Spleen (tissue), 11 donors: ENCODE data around the gene BECN2. TPM values are rescaled to one million over a fixed set of nuclear protein-coding genes. Genes with fewer than 3 reads are reported as not detected.

Source experiments
- DNase-seq: peaks from one replicate; pipeline ENCODE4 v3.0.0-alpha.2; 2020
- H3K27ac ChIP-seq, 8 donors: fragments of 200-600 bp; sonication (generic) in 7 of 8; 1 replicate in 4 of 8; 2 replicates in 4 of 8; pipeline versions ENCODE4 v1.5.0 to v1.8.0; 2016 to 2021; ENCODE audit warnings: inconsistent platforms in 4 of 8, mild to moderate bottlenecking in 4 of 8, moderate library complexity in 1 of 8
- H3K27me3 ChIP-seq, 7 donors: fragments of 200-600 bp; sonication (generic) in 6 of 7; replicated peaks in 1 of 7; 1 replicate in 4 of 7; 2 replicates in 3 of 7; pipeline versions ENCODE4 v1.5.0 to v1.8.0; 2016 to 2021; ENCODE audit warnings: inconsistent platforms in 3 of 7, mild to moderate bottlenecking in 1 of 7
- H3K36me3 ChIP-seq, 6 donors: fragments of 200-600 bp; sonication (generic) in 5 of 6; 1 replicate in 4 of 6; 2 replicates in 2 of 6; pipeline versions ENCODE4 v1.5.0 to v1.8.0; 2016 to 2021; ENCODE audit warnings: inconsistent platforms in 2 of 6
- H3K4me1 ChIP-seq, 6 donors: fragments of 200-600 bp; sonication (generic) in 5 of 6; 1 replicate in 3 of 6; 2 replicates in 3 of 6; pipeline versions ENCODE4 v1.5.0 to v1.8.0; 2016 to 2021; ENCODE audit warnings: inconsistent platforms in 3 of 6
- H3K4me3 ChIP-seq, 8 donors: fragments of 200-600 bp; sonication (generic) in 7 of 8; 1 replicate in 4 of 8; 2 replicates in 4 of 8; pipeline versions ENCODE4 v1.5.0 to v1.8.0; 2016 to 2021; ENCODE audit warnings: inconsistent platforms in 4 of 8, mild to moderate bottlenecking in 4 of 8, moderate library complexity in 2 of 8
- H3K9me3 ChIP-seq, 8 donors: fragments of 200-600 bp; sonication (generic) in 7 of 8; 1 replicate in 4 of 8; 2 replicates in 4 of 8; pipeline versions ENCODE4 v1.5.0 to v1.8.0; 2016 to 2021; ENCODE audit warnings: inconsistent platforms in 4 of 8
- CTCF ChIP-seq, 11 experiments: fragments of 200-600 bp in 7 of 11; fragments of 450-650 bp in 4 of 11; sonication (generic) in 4 of 11; IDR thresholded peaks in 8 of 11; conservative IDR thresholded peaks in 3 of 11; 1 replicate in 7 of 11; 2 replicates in 4 of 11; pipeline versions ENCODE4 v1.4.0 to v1.8.0; 2016 to 2021; ENCODE audit warnings: antibody characterized with exemption in 11 of 11, inconsistent platforms in 4 of 11, mild to moderate bottlenecking in 1 of 11
- POLR2A ChIP-seq, 3 donors: fragments of 450-650 bp; IDR thresholded peaks; one replicate each; pipeline ENCODE4 v1.5.1; 2017; ENCODE audit warnings: antibody characterized with exemption in 3 of 3, mild to moderate bottlenecking in 1 of 3
- POLR2AphosphoS5 ChIP-seq, 3 donors: sonication (generic); formaldehyde crosslinking; IDR thresholded peaks; one replicate each; pipeline ENCODE4 v1.5.1; 2017; ENCODE audit warnings: antibody characterized with exemption in 3 of 3
- WGBS, 5 donors: extraction: QIAGEN DNeasy Blood & Tissue Kit in 3 of 5; methylation state at CpG; one replicate each; pipeline versions ENCODE4 v1.1.5 to v1.1.7; 2013 to 2018; 5-methylcytosine and 5-hydroxymethylcytosine counted together
- intact Hi-C: fragments of 100-400 bp; cut with DNase I; formaldehyde crosslinking; loops from one replicate; pipeline ENCODE4 v1.15.0; 2023; ENCODE audit warnings: low total_unique reads
- polyA plus RNA-seq, 3 donors: library from polyadenylated mRNA; stranded (reverse); fragments of 200-250 nt; gene quantifications; one replicate each; pipeline ENCODE4 v1.2.1, GENCODE V29; 2013
- total RNA-seq, 7 donors: library from RNA; depleted of rRNA in 3 of 7; stranded (reverse); fragments of >200 nt in 3 of 7; fragmentation: NEBNext Ultra II Directional in 4 of 7; extraction: Animal tissue kit (Norgen Biotek cat#: 25700) in 4 of 7; gene quantifications; one replicate each; pipeline versions ENCODE4 v1.1.0 to v1.2.1, GENCODE V29; 2016 to 2021
- donor health status: healthy with polysubstance abuse.
- donor health status: DM: no; HTN: no; CAD: no; lungs with moderate emphysema.
- donor health status: DM: no; HTN: no; CAD: no.
- donor health status: Bipolar disorder and iron deficiency.
- donor health status: healthy.
- donor health status: DM: no; HTN: no; CAD: no.
- donor health status: DM: yes; HTN: yes; CAD: no.

The BECN2 gene
- total and polyA plus RNA-seq, 10 donors = not detected

- WGBS, 5 donors = 45 to 58% (median 52%) methylated on average over 6 of the region's 6 CpGs
- Histone ChIP-seq H3K4me1 (no peaks in the 10 kb centered on the region), H3K4me3 (no peak overlapping the region), H3K9me3 (no peaks in the 10 kb centered on the region), H3K27me3 (peaks cover 0 to 9% (median 0%) of the 10 kb centered on the region in 7 donors), H3K36me3 (no peaks in the 10 kb centered on the region), H3K27ac (no peak overlapping the region)
- intact Hi-C loops = no loop called here
- no peak for DNase-seq
- TF ChIP-seq POLR2A (IDR thresholded peaks at IDR 0.05) (no peak), CTCF (IDR thresholded peaks at IDR 0.05 in 8 of 11, conservative IDR thresholded peaks at IDR 0.05 in 3 of 11) (no peak), POLR2AphosphoS5 (IDR thresholded peaks at IDR 0.05) (no peak)
These were observed 24.7 kb upstream of the BECN2 start for GRCh38 chr1:241932845-241933244.

GRCh38 chr1:241934201-241934848 is 23.2 kb upstream of the BECN2 start:
- no peaks in the 10 kb centered on the region for H3K36me3 ChIP-seq
- TF ChIP-seq POLR2A (IDR thresholded peaks at IDR 0.05) (no peak), POLR2AphosphoS5 (IDR thresholded peaks at IDR 0.05) (no peak), CTCF (IDR thresholded peaks at IDR 0.05 in 8 of 11, conservative IDR thresholded peaks at IDR 0.05 in 3 of 11) (no peak)
- H3K4me3 ChIP-seq = no peak overlapping the region
- H3K27ac ChIP-seq = no peak overlapping the region
- no peak for DNase-seq
- H3K27me3 ChIP-seq = peaks cover 0 to 9% (median 0%) of the 10 kb centered on the region in 7 donors
- peaks cover 0 to 11% (median 0%) of the 10 kb centered on the region in 8 donors for H3K9me3 ChIP-seq
- H3K4me1 ChIP-seq = no peaks in the 10 kb centered on the region
- intact Hi-C loops = no loop called here
- 47 to 54% (median 51%) methylated on average over 12 of the region's 12 CpGs for WGBS, 5 donors

GRCh38 chr1:241934866-241935265 is 22.7 kb upstream of the BECN2 start:
- Histone ChIP-seq H3K36me3 (no peaks in the 10 kb centered on the region), H3K4me1 (no peaks in the 10 kb centered on the region), H3K4me3 (no peak overlapping the region), H3K27me3 (peaks cover 0 to 9% (median 0%) of the 10 kb centered on the region in 7 donors), H3K9me3 (peaks cover 0 to 13% (median 0%) of the 10 kb centered on the region in 8 donors), H3K27ac (no peak overlapping the region)
- 58 to 88% (median 72%) methylated on average over 7 of the region's 7 CpGs for WGBS, 5 donors
- TF ChIP-seq POLR2AphosphoS5 (IDR thresholded peaks at IDR 0.05) (no peak), POLR2A (IDR thresholded peaks at IDR 0.05) (no peak), CTCF (IDR thresholded peaks at IDR 0.05 in 8 of 11, conservative IDR thresholded peaks at IDR 0.05 in 3 of 11) (no peak)
- no peak for DNase-seq
- intact Hi-C loops = no loop called here

GRCh38 chr1:241939798-241940197 is 17.8 kb upstream of the BECN2 start:
- no peak overlapping the region for H3K27ac ChIP-seq
- peaks cover 0 to 13% (median 0%) of the 10 kb centered on the region in 8 donors for H3K9me3 ChIP-seq
- intact Hi-C loops = no loop called here
- DNase-seq = no peak
- TF ChIP-seq CTCF (IDR thresholded peaks at IDR 0.05 in 8 of 11, conservative IDR thresholded peaks at IDR 0.05 in 3 of 11) = no peak
- no peak for TF ChIP-seq POLR2AphosphoS5 (IDR thresholded peaks at IDR 0.05)
- no peak for TF ChIP-seq POLR2A (IDR thresholded peaks at IDR 0.05)
- peaks cover 0 to 3% (median 0%) of the 10 kb centered on the region in 7 donors for H3K27me3 ChIP-seq
- H3K36me3 ChIP-seq = no peaks in the 10 kb centered on the region
- no peaks in the 10 kb centered on the region for H3K4me1 ChIP-seq
- no peak overlapping the region for H3K4me3 ChIP-seq
- 60 to 82% (median 76%) methylated on average over 1 of the region's 1 CpG for WGBS, 5 donors
